ENCODE results near the gene PRELID2.

DNA sequence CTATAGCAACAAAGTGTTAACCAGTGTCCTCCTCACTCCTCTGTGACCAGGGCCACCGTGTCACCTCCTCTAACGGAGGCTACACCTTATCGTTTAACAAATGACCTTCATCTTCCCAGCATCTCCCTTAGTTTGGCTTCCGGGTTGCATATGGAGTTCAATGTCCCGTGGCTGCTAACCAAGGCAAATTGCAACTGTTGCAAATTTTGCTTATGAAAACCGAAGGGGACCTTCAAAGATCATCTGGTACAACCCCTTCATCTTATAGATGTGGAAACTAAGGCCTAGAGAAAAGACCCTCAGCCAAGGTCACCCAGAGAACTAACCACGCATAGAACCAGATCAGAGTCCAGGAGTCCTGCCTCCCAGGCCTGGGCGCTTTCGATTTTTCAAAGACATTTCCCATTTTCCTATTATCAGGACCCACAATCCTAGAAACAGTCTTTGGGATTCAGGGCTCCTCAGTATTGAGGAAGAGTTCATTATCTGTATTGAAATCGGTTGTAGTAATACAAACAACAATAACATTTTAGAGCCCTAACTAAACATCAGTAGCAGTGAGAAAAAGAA, 1.4 kb downstream of the PRELID2 start:
- TF ChIP-seq, protein P1, sequence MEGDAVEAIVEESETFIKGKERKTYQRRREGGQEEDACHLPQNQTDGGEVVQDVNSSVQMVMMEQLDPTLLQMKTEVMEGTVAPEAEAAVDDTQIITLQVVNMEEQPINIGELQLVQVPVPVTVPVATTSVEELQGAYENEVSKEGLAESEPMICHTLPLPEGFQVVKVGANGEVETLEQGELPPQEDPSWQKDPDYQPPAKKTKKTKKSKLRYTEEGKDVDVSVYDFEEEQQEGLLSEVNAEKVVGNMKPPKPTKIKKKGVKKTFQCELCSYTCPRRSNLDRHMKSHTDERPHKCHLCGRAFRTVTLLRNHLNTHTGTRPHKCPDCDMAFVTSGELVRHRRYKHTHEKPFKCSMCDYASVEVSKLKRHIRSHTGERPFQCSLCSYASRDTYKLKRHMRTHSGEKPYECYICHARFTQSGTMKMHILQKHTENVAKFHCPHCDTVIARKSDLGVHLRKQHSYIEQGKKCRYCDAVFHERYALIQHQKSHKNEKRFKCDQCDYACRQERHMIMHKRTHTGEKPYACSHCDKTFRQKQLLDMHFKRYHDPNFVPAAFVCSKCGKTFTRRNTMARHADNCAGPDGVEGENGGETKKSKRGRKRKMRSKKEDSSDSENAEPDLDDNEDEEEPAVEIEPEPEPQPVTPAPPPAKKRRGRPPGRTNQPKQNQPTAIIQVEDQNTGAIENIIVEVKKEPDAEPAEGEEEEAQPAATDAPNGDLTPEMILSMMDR (IDR thresholded peaks at IDR 0.05), result no peak
- TF ChIP-seq POLR2A (IDR thresholded peaks at IDR 0.05), result no peak
